ENCODE measurements around the gene SPDYE1. TPM values are rescaled to one million over a fixed set of nuclear protein-coding genes. Genes with fewer than 3 reads are reported as not detected.
A peak's percentile ranks its signal among the peaks of the same experiment; 100 is the strongest.
"Not testable (repeated sequence)": the region's sequence is repeated elsewhere in the genome, so short reads cannot be mapped to it uniquely, and the experiment has no call there.

SPDYE1 gene
- polyA plus RNA-seq, 3 donors = not detected

DNA sequence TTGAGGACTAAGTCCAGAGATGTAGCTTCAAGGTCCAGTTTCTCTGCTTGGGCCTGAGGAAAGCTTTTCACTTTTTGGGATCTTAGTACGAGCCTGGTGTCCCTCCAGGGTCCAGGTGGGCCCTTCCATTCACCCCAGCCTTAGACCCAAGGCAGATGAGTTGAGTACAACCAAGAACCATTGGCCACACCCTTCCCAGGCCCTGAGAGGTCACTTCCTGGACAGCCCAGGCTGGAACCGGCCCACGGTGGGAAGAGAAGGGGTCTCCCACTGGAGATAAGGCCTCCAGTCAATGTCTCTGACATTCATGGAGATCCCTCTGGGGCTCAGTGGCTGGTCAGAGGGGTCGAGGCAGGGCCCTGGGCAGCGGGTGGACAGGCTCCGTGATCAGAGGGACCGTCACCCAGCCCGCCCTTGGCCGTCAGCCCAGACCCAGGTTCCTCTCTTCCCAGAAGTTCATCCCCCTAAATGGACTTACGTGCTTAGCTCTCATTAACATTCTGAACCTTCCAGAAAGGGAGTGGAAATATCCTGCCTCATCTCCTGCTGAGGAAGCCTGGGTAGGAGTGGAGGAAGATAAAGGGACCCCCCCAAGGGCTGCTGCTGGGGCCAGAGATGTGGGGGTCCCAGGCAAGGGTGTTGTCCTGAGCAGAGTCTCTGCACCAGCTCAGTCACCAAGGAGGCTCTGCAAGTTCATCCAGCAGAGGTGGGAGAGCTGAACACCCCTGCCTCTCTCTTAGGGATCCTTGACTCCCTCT lies 22.8 kb upstream of the SPDYE1 start:
- H3K9me3 Mint-ChIP-seq; H3K36me3 ChIP-seq (replicated peaks in 1 of 2; ENCODE audit: control insufficient read depth in 1 of 2, insufficient read depth in 2 of 2, low read length in 2 of 2); H3K27me3 Mint-ChIP-seq (ENCODE audit: low read depth in 3 of 3); H3K4me3 ChIP-seq (replicated peaks in 1 of 3; ENCODE audit: low read depth in 2 of 3, low read length in 3 of 3); H3K27me3 ChIP-seq (ENCODE audit: control insufficient read depth in 2 of 2, insufficient read depth in 2 of 2, low read length in 2 of 2); H2AFZ ChIP-seq (ENCODE audit: insufficient read depth, low read depth, low read length, poor library complexity, severe bottlenecking); H3K9ac ChIP-seq (ENCODE audit: insufficient read depth, low read length, poor library complexity, severe bottlenecking); H3K27ac ChIP-seq (ENCODE audit: low read depth in 1 of 2, low read length in 2 of 2); H3K4me3 Mint-ChIP-seq; H3K9me3 ChIP-seq (replicated peaks in 1 of 2; ENCODE audit: control insufficient read depth in 1 of 2, insufficient read depth in 1 of 2, low read length in 2 of 2); H3K36me3 Mint-ChIP-seq; intact Hi-C loops (cut with micrococcal nuclease); H4K20me1 ChIP-seq (ENCODE audit: insufficient read depth, low read length); H3K4me2 ChIP-seq (replicated peaks; ENCODE audit: extremely low read depth, low read length, poor library complexity, severe bottlenecking); H3K4me1 ChIP-seq (ENCODE audit: control insufficient read depth in 1 of 2, insufficient read depth in 2 of 2, low read length in 2 of 2); H3K4me1 Mint-ChIP-seq; DNase-seq; H3K79me2 ChIP-seq (ENCODE audit: insufficient read depth, low read length); H3K27ac Mint-ChIP-seq: not testable (repeated sequence)
- WGBS (ENCODE audit: insufficient coverage) = 90% methylated on average over 2 of the region's 10 CpGs

DNA sequence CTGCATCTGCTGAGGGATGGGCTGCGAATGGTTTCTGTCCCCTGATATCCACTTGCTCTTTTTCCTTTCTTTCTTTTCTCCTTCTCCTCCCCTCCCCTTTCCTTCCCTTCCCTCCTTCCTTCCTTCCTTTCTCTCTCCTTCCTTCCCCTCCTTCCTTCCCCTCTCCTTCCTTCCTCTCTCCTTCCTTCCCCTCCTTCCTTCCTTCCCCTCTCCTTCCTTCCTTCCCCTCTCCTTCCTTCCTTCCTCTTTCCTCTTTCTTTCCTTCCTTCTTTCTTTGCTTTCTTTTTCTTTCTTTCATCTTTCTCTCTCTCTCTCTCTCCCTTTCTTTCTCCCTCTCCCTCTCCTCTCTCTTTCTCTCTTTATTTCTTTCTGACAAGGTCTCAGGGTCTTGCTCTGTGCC lies 20.2 kb upstream of the SPDYE1 start:
- Mint-ChIP-seq H3K27ac (peak overlapping the region in 2 of 7 donors; percentile 18 to 65), H3K4me3 (no peak overlapping the region), H3K27me3 (ENCODE audit: low read depth in 3 of 3) (peaks cover 0 to 2% (median 0%) of the 10 kb centered on the region in 3 donors), H3K9me3 (peaks cover 0 to 3% (median 0%) of the 10 kb centered on the region in 7 donors), H3K4me1 (peaks cover 2% of the 10 kb centered on the region), H3K36me3 (peaks cover 1 to 2% of the 10 kb centered on the region in 2 donors)
- intact Hi-C loops (cut with micrococcal nuclease) = no loop called here
- no peak overlapping the region for H3K4me3 ChIP-seq (replicated peaks in 1 of 3; ENCODE audit: low read depth in 2 of 3, low read length in 3 of 3)
- no peak overlapping the region for H2AFZ ChIP-seq (ENCODE audit: insufficient read depth, low read depth, low read length, poor library complexity, severe bottlenecking)
- no peaks in the 10 kb centered on the region for H3K27me3 ChIP-seq (ENCODE audit: control insufficient read depth in 2 of 2, insufficient read depth in 2 of 2, low read length in 2 of 2)
- no peak overlapping the region for H3K27ac ChIP-seq (ENCODE audit: low read depth in 1 of 2, low read length in 2 of 2)
- no peak overlapping the region for H3K9ac ChIP-seq (ENCODE audit: insufficient read depth, low read length, poor library complexity, severe bottlenecking)
- no peaks in the 10 kb centered on the region for H3K4me1 ChIP-seq (ENCODE audit: control insufficient read depth in 1 of 2, insufficient read depth in 2 of 2, low read length in 2 of 2)
- H3K9me3 ChIP-seq (replicated peaks in 1 of 2; ENCODE audit: control insufficient read depth in 1 of 2, insufficient read depth in 1 of 2, low read length in 2 of 2) = no peaks in the 10 kb centered on the region
- 100% methylated on average over 1 of the region's 1 CpG for WGBS (ENCODE audit: insufficient coverage)
- no peaks in the 10 kb centered on the region for H4K20me1 ChIP-seq (ENCODE audit: insufficient read depth, low read length)
- no peak overlapping the region for H3K4me2 ChIP-seq (replicated peaks; ENCODE audit: extremely low read depth, low read length, poor library complexity, severe bottlenecking)
- H3K79me2 ChIP-seq (ENCODE audit: insufficient read depth, low read length) = no peaks in the 10 kb centered on the region
- TF ChIP-seq, protein P1, sequence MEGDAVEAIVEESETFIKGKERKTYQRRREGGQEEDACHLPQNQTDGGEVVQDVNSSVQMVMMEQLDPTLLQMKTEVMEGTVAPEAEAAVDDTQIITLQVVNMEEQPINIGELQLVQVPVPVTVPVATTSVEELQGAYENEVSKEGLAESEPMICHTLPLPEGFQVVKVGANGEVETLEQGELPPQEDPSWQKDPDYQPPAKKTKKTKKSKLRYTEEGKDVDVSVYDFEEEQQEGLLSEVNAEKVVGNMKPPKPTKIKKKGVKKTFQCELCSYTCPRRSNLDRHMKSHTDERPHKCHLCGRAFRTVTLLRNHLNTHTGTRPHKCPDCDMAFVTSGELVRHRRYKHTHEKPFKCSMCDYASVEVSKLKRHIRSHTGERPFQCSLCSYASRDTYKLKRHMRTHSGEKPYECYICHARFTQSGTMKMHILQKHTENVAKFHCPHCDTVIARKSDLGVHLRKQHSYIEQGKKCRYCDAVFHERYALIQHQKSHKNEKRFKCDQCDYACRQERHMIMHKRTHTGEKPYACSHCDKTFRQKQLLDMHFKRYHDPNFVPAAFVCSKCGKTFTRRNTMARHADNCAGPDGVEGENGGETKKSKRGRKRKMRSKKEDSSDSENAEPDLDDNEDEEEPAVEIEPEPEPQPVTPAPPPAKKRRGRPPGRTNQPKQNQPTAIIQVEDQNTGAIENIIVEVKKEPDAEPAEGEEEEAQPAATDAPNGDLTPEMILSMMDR (IDR thresholded peaks at IDR 0.05) = no peak
- DNase-seq = no peak
- no peaks in the 10 kb centered on the region for H3K36me3 ChIP-seq (replicated peaks in 1 of 2; ENCODE audit: control insufficient read depth in 1 of 2, insufficient read depth in 2 of 2, low read length in 2 of 2)

DNA sequence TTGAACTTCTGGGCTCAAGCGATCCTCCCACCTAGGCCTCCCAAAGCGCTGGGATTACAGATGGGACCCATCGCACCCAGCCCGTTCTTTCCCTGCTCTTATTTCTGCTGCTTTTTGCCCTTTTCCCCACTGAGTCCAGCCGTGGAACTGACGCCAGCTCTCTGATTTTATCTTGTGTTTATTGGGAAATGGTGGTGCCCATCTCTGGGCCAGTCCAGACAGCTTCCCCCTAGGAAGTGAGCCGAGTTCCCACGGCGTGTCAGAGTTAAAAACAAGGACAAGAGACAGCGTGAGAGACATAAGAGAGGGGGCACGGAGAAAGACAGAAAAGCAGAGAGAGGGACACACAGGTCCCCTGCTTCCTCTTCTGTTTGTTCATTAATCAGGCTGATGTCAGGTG lies 19.6 kb upstream of the SPDYE1 start:
- H4K20me1 ChIP-seq (ENCODE audit: insufficient read depth, low read length); H3K36me3 ChIP-seq (replicated peaks in 1 of 2; ENCODE audit: control insufficient read depth in 1 of 2, insufficient read depth in 2 of 2, low read length in 2 of 2); H3K4me3 ChIP-seq (replicated peaks in 1 of 3; ENCODE audit: low read depth in 2 of 3, low read length in 3 of 3); H3K27me3 Mint-ChIP-seq (ENCODE audit: low read depth in 3 of 3); H2AFZ ChIP-seq (ENCODE audit: insufficient read depth, low read depth, low read length, poor library complexity, severe bottlenecking); H3K36me3 Mint-ChIP-seq; H3K4me2 ChIP-seq (replicated peaks; ENCODE audit: extremely low read depth, low read length, poor library complexity, severe bottlenecking); H3K27ac Mint-ChIP-seq; H3K27me3 ChIP-seq (ENCODE audit: control insufficient read depth in 2 of 2, insufficient read depth in 2 of 2, low read length in 2 of 2); H3K4me1 ChIP-seq (ENCODE audit: control insufficient read depth in 1 of 2, insufficient read depth in 2 of 2, low read length in 2 of 2); H3K4me1 Mint-ChIP-seq; H3K4me3 Mint-ChIP-seq; H3K9me3 ChIP-seq (replicated peaks in 1 of 2; ENCODE audit: control insufficient read depth in 1 of 2, insufficient read depth in 1 of 2, low read length in 2 of 2); H3K27ac ChIP-seq (ENCODE audit: low read depth in 1 of 2, low read length in 2 of 2); H3K9me3 Mint-ChIP-seq; H3K9ac ChIP-seq (ENCODE audit: insufficient read depth, low read length, poor library complexity, severe bottlenecking); DNase-seq; intact Hi-C loops (cut with micrococcal nuclease); H3K79me2 ChIP-seq (ENCODE audit: insufficient read depth, low read length): not testable (repeated sequence)
- WGBS (ENCODE audit: insufficient coverage) = 94% methylated on average over 3 of the region's 11 CpGs

DNA sequence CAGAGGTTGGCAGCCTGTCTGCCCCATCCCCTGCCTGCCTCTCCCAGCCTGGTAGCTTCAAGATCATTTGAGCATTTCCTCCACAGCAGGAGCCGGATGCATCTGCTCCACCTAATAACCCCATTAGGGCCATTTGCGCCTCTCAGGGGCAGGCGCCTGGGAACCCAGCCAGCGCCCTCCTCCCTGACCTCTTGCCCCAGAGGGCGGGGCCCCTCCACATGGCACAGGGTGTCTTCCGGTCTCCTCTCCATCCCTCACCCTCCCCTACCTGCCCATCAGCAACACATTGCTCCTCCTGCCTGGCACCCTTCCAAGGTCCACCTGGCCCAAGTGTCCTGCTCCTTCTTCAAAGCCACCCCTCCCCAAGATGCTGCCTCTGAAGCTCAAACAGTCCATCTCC lies 14.8 kb upstream of the SPDYE1 start:
- H3K4me3 Mint-ChIP-seq; DNase-seq; H3K9ac ChIP-seq (ENCODE audit: insufficient read depth, low read length, poor library complexity, severe bottlenecking); H3K9me3 Mint-ChIP-seq; H3K4me1 ChIP-seq (ENCODE audit: control insufficient read depth in 1 of 2, insufficient read depth in 2 of 2, low read length in 2 of 2); H2AFZ ChIP-seq (ENCODE audit: insufficient read depth, low read depth, low read length, poor library complexity, severe bottlenecking); H3K4me3 ChIP-seq (replicated peaks in 1 of 3; ENCODE audit: low read depth in 2 of 3, low read length in 3 of 3); H3K36me3 ChIP-seq (replicated peaks in 1 of 2; ENCODE audit: control insufficient read depth in 1 of 2, insufficient read depth in 2 of 2, low read length in 2 of 2); H3K4me1 Mint-ChIP-seq; H3K4me2 ChIP-seq (replicated peaks; ENCODE audit: extremely low read depth, low read length, poor library complexity, severe bottlenecking); H3K79me2 ChIP-seq (ENCODE audit: insufficient read depth, low read length); H4K20me1 ChIP-seq (ENCODE audit: insufficient read depth, low read length); H3K9me3 ChIP-seq (replicated peaks in 1 of 2; ENCODE audit: control insufficient read depth in 1 of 2, insufficient read depth in 1 of 2, low read length in 2 of 2); H3K27ac Mint-ChIP-seq; H3K27me3 ChIP-seq (ENCODE audit: control insufficient read depth in 2 of 2, insufficient read depth in 2 of 2, low read length in 2 of 2); H3K36me3 Mint-ChIP-seq; H3K27me3 Mint-ChIP-seq (ENCODE audit: low read depth in 3 of 3); H3K27ac ChIP-seq (ENCODE audit: low read depth in 1 of 2, low read length in 2 of 2); intact Hi-C loops (cut with micrococcal nuclease): not testable (repeated sequence)
- no CpG with 5 or more reads among the region's 6 CpGs for WGBS (ENCODE audit: insufficient coverage)
